Measurements from ENCODE around the gene SLC38A2.

- TF ChIP-seq CTCF (IDR thresholded peaks at IDR 0.05) (no peak), ATF1 (CRISPR knock-in tag; IDR thresholded peaks at IDR 0.05) (no peak), ATF2 (CRISPR knock-in tag; IDR thresholded peaks at IDR 0.05; ENCODE audit: borderline replicate concordance, low read depth) (no peak), IRF1 (CRISPR knock-in tag; IDR thresholded peaks at IDR 0.05) (no peak), ATF3 (CRISPR knock-in tag; conservative IDR thresholded peaks at IDR 0.05) (no peak), ZNF512 (CRISPR knock-in tag; IDR thresholded peaks at IDR 0.05; ENCODE audit: borderline replicate concordance) (no peak), MLX (CRISPR knock-in tag; IDR thresholded peaks at IDR 0.05) (no peak), E2F1 (CRISPR knock-in tag; IDR thresholded peaks at IDR 0.05) (no peak), NFE2L1 (CRISPR knock-in tag; IDR thresholded peaks at IDR 0.05) (no peak), STAT6 (CRISPR knock-in tag; conservative IDR thresholded peaks at IDR 0.05; ENCODE audit: low read depth) (no peak), SP1 (CRISPR knock-in tag; conservative IDR thresholded peaks at IDR 0.05) (no peak)
Measured at GRCh38 chr12:46356655-46357437, 15.7 kb downstream of the SLC38A2 start.
